ENCODE results near the gene PLP2. TPM values are rescaled to one million over a fixed set of nuclear protein-coding genes. Genes with fewer than 3 reads are reported as not detected.
A peak's percentile ranks its signal among the peaks of the same experiment; 100 is the strongest.
"Not testable (repeated sequence)": the region's sequence is repeated elsewhere in the genome, so short reads cannot be mapped to it uniquely, and the experiment has no call there.

Gene PLP2
- total RNA-seq, 1 donor from 2014 or later = 19.3 TPM

DNA sequence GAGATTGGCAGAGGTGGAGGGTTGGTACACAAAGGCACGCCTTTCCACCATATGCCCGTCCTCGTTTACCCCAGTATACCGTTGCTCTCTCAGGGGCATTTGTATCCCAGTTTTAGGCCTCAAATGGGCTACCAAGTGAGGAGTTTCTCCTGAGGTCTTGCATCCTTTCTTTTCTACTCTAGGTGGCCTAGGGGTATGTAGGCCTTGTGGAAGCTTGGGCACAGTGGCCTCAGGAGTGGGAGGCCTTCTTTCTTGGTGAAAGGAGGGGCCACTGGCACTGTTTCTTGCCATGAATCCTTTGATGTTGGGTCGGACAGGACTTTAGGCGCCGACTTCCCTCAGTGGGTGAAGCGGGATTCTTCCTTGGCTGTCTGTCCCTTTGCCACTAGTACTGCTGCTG lies 24.4 kb upstream of the PLP2 start:
- no peaks in the 10 kb centered on the region for H3K4me1 ChIP-seq (ENCODE audit: control insufficient read depth in 3 of 3, insufficient read depth in 3 of 3, low read length in 3 of 3)
- no peak overlapping the region for H3K4me3 ChIP-seq (ENCODE audit: low read length in 3 of 3)
- H3K9me3 ChIP-seq (ENCODE audit: control insufficient read depth in 3 of 3, low read length in 3 of 3) = no peaks in the 10 kb centered on the region
- H3K9ac ChIP-seq (ENCODE audit: low read depth in 1 of 3, low read length in 3 of 3) = no peak overlapping the region
- no peaks in the 10 kb centered on the region for H3K36me3 ChIP-seq (ENCODE audit: control insufficient read depth in 3 of 3, insufficient read depth in 3 of 3, low read length in 3 of 3)
- H3K27me3 ChIP-seq (ENCODE audit: control insufficient read depth in 3 of 3, insufficient read depth in 3 of 3, low read length in 3 of 3) = no peaks in the 10 kb centered on the region
- H3K27ac ChIP-seq (ENCODE audit: low read depth, low read length) = no peak overlapping the region

DNA sequence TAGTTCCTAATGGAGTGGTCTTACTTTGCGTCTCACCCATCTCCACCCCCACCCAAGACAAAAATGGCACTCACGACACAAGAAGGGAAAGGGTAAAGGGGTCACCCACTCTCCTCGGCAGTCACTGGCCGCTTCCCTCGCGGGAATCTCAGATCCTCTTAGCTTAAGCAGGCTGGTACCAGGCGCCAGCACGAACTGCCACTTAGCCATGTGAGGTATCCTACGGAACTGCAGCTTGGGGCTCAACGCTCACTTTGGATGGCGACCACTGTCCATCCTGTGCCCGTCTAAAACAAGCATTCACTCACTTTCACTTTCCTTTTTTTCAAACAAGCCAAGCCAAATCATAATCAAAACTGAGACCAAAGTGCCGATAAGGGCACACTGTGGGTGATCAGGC lies 23.8 kb upstream of the PLP2 start:
- H3K9me3 ChIP-seq (ENCODE audit: control insufficient read depth in 3 of 3, low read length in 3 of 3) = no peaks in the 10 kb centered on the region

DNA sequence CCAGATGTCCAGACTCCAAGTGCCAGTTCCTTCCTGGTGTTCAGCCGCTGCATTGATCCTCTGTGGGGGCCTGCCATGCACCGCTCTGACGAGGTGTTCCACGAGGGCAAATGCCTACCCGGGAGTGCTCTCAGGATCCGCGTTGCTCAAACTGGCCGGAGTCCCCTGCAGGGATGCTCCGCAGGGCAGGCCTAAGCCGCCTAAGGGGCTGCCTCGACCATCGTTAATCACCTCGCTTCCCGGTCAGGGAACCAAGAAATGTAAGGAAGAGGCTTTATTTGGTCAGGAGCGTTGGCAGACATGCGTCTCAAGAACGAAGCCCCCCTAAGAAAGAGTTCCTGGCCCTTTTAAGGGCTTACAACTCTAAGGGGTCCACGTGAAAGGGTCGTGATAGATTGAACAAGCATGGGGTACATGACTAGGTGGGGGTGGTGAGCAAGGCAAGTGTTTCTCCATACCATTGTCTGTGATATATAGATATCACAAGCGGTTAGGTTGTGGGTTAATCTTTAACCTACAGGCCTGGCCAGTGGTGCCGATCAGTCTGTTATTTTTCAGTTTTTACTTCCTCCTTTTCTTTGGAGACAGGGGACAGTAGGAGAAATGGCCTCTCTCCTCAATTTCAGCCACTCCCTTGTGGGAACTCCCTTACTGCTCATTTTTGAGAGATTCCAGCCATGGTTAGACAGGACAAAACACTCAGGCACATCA lies 23.2 kb upstream of the PLP2 start:
- not testable (repeated sequence) for H3K9me3 ChIP-seq (ENCODE audit: control insufficient read depth in 3 of 3, low read length in 3 of 3); H3K9ac ChIP-seq (ENCODE audit: low read depth in 1 of 3, low read length in 3 of 3); H3K27me3 ChIP-seq (ENCODE audit: control insufficient read depth in 3 of 3, insufficient read depth in 3 of 3, low read length in 3 of 3)

More for the DNA sequence above, 23.8 kb upstream of the PLP2 start:
- Histone ChIP-seq H3K27me3 (ENCODE audit: control insufficient read depth in 3 of 3, insufficient read depth in 3 of 3, low read length in 3 of 3) (no peaks in the 10 kb centered on the region), H3K4me3 (ENCODE audit: low read length in 3 of 3) (no peak overlapping the region), H3K4me1 (ENCODE audit: control insufficient read depth in 3 of 3, insufficient read depth in 3 of 3, low read length in 3 of 3) (no peaks in the 10 kb centered on the region), H3K9ac (ENCODE audit: low read depth in 1 of 3, low read length in 3 of 3) (no peak overlapping the region), H3K36me3 (ENCODE audit: control insufficient read depth in 3 of 3, insufficient read depth in 3 of 3, low read length in 3 of 3) (no peaks in the 10 kb centered on the region), H3K27ac (ENCODE audit: low read depth, low read length) (no peak overlapping the region)

DNA sequence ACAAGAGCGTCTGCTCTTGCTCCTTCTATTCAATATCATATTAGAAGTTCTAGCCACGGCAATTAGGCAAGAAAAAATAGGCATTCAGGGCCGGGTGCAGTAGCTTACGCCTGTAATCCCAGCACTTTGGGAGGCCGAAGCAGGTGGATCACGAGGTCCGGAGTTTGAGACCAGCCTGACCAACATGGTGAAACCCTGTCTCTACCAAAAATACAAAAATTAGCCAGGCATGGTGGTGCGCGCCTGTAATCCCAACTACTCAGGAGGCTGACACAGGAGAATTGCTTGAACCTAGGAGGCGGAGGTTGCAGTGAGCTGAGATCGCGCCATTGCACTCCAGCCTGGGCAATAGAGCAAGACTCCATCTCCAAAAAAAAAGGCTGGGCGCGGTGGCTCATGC lies 22.4 kb upstream of the PLP2 start:
- not testable (repeated sequence) for H3K4me3 ChIP-seq (ENCODE audit: low read length in 3 of 3); H3K4me1 ChIP-seq (ENCODE audit: control insufficient read depth in 3 of 3, insufficient read depth in 3 of 3, low read length in 3 of 3); H3K9ac ChIP-seq (ENCODE audit: low read depth in 1 of 3, low read length in 3 of 3); H3K27ac ChIP-seq (ENCODE audit: low read depth, low read length); H3K27me3 ChIP-seq (ENCODE audit: control insufficient read depth in 3 of 3, insufficient read depth in 3 of 3, low read length in 3 of 3); H3K36me3 ChIP-seq (ENCODE audit: control insufficient read depth in 3 of 3, insufficient read depth in 3 of 3, low read length in 3 of 3); H3K9me3 ChIP-seq (ENCODE audit: control insufficient read depth in 3 of 3, low read length in 3 of 3)

More for the DNA sequence above, 23.2 kb upstream of the PLP2 start:
- not testable (repeated sequence) for H3K36me3 ChIP-seq (ENCODE audit: control insufficient read depth in 3 of 3, insufficient read depth in 3 of 3, low read length in 3 of 3); H3K4me3 ChIP-seq (ENCODE audit: low read length in 3 of 3); H3K4me1 ChIP-seq (ENCODE audit: control insufficient read depth in 3 of 3, insufficient read depth in 3 of 3, low read length in 3 of 3); H3K27ac ChIP-seq (ENCODE audit: low read depth, low read length)

DNA sequence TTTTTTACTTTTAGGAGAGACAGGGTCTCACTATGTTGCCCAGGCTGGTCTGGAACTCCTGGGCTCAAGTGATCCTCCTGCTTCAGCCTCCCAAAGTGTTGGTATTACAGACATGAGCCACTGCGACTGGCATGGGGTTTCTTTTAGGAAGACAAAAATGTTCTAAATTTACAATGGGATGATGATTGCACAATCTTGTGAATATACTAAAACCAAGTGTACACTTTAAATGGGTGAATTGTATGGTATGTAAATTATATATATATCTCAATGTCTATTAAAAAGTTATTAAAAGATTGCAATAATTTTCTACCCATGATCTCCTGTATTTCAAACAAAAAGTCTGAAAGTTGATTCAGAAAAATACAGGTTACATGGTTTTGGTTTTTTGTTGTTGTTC lies 18.2 kb upstream of the PLP2 start:
- Histone ChIP-seq H3K36me3 (ENCODE audit: control insufficient read depth in 3 of 3, insufficient read depth in 3 of 3, low read length in 3 of 3) (no peaks in the 10 kb centered on the region), H3K4me3 (ENCODE audit: low read length in 3 of 3) (no peak overlapping the region), H3K9ac (ENCODE audit: low read depth in 1 of 3, low read length in 3 of 3) (no peak overlapping the region), H3K27me3 (ENCODE audit: control insufficient read depth in 3 of 3, insufficient read depth in 3 of 3, low read length in 3 of 3) (no peaks in the 10 kb centered on the region), H3K9me3 (ENCODE audit: control insufficient read depth in 3 of 3, low read length in 3 of 3) (no peaks in the 10 kb centered on the region), H3K4me1 (ENCODE audit: control insufficient read depth in 3 of 3, insufficient read depth in 3 of 3, low read length in 3 of 3) (peaks cover 0 to 9% (median 6%) of the 10 kb centered on the region in 3 donors), H3K27ac (ENCODE audit: low read depth, low read length) (no peak overlapping the region)

DNA sequence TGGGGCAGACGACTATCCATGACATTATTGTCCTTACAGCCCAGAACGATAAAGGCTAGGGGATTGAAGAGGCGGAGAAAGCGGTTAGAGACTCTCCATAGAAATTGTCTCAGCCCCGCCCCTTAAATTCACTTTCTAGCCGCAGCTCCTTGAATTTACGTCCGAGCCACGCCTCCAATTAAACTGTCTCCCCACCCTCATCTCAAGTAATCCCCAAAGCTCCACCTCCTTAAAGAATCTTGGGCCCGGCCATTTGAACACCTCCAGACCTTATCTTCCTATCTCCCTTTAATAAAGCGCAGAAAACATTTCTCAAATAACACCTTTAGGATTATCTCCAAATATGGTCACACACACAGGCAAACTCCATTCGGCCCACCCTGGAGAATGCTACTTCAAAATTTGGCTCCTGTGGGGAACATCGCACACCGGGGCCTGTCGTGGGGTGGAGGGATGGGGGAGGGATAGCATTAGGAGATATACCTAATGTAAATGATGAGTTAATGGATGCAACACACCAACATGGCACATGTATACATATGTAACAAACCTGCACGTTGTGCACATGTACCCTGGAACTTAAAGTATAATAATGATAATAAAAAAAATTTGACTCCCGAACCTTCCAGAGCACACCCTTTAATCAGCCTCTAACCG lies 16.3 kb upstream of the PLP2 start:
- Histone ChIP-seq H3K4me1 (ENCODE audit: control insufficient read depth in 3 of 3, insufficient read depth in 3 of 3, low read length in 3 of 3) (peaks cover 0 to 9% (median 6%) of the 10 kb centered on the region in 3 donors), H3K9ac (ENCODE audit: low read depth in 1 of 3, low read length in 3 of 3) (peak overlapping the region; percentile 71 to 87 (median 84)), H3K9me3 (ENCODE audit: control insufficient read depth in 3 of 3, low read length in 3 of 3) (no peaks in the 10 kb centered on the region), H3K27me3 (ENCODE audit: control insufficient read depth in 3 of 3, insufficient read depth in 3 of 3, low read length in 3 of 3) (no peaks in the 10 kb centered on the region), H3K36me3 (ENCODE audit: control insufficient read depth in 3 of 3, insufficient read depth in 3 of 3, low read length in 3 of 3) (no peaks in the 10 kb centered on the region), H3K4me3 (ENCODE audit: low read length in 3 of 3) (peak overlapping the region; percentile 72 to 81 (median 79)), H3K27ac (ENCODE audit: low read depth, low read length) (peak overlapping the region; percentile 94)

DNA sequence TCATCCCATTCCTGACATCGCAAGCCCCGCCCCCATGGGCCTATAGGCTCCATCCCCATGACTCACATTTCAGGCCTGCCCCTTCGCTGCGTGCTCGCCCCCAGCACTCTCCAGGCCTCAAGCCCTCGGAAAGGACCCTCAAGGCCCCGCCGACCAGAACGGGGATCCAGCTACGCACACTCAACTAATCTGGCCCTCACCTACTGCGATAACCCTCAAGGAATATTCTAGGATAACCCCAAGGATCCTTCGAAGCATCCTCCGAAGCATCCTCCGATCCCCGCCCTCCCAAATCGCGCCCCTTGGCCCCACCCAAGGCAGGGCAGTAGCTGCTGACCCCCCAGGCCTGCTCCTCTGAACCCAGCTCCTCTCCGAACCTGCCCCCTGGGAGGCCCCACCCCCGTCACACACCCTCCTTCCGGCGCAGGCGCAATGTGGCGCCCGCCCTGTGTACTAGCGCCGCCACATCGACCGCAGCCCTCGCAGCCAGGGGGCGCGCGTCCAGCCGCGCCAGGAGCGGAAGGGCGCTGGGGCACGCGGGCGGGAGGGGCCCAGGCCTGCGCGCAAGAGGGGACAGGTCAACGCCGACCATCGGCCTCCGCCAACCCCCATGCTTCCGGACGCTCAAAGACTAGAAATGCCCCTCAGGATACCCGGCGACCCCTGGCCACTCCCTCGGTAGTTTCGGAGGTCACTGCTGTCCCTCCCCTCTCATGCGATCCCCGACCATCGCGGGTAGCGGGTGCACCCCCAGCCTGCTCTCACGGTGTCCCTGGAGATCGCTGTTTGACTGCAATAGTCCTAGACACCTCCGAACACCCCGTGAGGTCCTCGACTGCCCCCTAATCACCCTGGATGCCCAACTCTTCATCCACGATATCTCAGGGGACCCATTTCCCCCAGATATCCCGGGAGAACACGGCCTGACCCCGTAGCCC lies 15.5 kb upstream of the PLP2 start:
- Histone ChIP-seq H3K27me3 (ENCODE audit: control insufficient read depth in 3 of 3, insufficient read depth in 3 of 3, low read length in 3 of 3) (no peaks in the 10 kb centered on the region), H3K4me3 (ENCODE audit: low read length in 3 of 3) (peak overlapping the region; percentile 72 to 81 (median 79)), H3K4me1 (ENCODE audit: control insufficient read depth in 3 of 3, insufficient read depth in 3 of 3, low read length in 3 of 3) (peaks cover 0 to 9% (median 6%) of the 10 kb centered on the region in 3 donors), H3K9ac (ENCODE audit: low read depth in 1 of 3, low read length in 3 of 3) (peak overlapping the region; percentile 71 to 87 (median 84)), H3K27ac (ENCODE audit: low read depth, low read length) (peak overlapping the region; percentile 94), H3K9me3 (ENCODE audit: control insufficient read depth in 3 of 3, low read length in 3 of 3) (no peaks in the 10 kb centered on the region), H3K36me3 (ENCODE audit: control insufficient read depth in 3 of 3, insufficient read depth in 3 of 3, low read length in 3 of 3) (no peaks in the 10 kb centered on the region)

DNA sequence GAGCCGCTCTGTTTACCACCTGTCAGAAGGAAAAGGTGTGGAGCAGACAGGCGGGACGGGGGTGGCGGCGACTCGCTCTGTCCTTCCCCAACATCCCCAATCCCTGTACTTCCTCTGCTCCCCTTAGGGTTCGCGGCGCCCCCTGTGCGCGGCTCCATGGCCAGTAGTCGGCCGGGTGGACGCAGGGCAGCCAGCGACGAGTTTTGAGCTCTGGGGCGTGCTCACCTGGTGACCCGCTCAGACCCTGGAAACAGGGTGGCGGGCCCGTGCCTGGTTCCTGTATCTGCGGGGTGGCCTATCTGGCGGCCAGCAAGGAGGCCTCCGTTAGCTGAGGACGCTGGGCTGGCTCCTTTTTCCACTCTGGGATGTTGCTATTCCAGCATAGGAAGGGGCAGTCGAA lies 14.5 kb upstream of the PLP2 start:
- H3K9ac ChIP-seq (ENCODE audit: low read depth in 1 of 3, low read length in 3 of 3) = no peak overlapping the region
- peaks cover 0 to 9% (median 6%) of the 10 kb centered on the region in 3 donors for H3K4me1 ChIP-seq (ENCODE audit: control insufficient read depth in 3 of 3, insufficient read depth in 3 of 3, low read length in 3 of 3)
- H3K27ac ChIP-seq (ENCODE audit: low read depth, low read length) = no peak overlapping the region
- no peaks in the 10 kb centered on the region for H3K36me3 ChIP-seq (ENCODE audit: control insufficient read depth in 3 of 3, insufficient read depth in 3 of 3, low read length in 3 of 3)
- no peaks in the 10 kb centered on the region for H3K9me3 ChIP-seq (ENCODE audit: control insufficient read depth in 3 of 3, low read length in 3 of 3)
- H3K4me3 ChIP-seq (ENCODE audit: low read length in 3 of 3) = no peak overlapping the region
- H3K27me3 ChIP-seq (ENCODE audit: control insufficient read depth in 3 of 3, insufficient read depth in 3 of 3, low read length in 3 of 3) = no peaks in the 10 kb centered on the region

DNA sequence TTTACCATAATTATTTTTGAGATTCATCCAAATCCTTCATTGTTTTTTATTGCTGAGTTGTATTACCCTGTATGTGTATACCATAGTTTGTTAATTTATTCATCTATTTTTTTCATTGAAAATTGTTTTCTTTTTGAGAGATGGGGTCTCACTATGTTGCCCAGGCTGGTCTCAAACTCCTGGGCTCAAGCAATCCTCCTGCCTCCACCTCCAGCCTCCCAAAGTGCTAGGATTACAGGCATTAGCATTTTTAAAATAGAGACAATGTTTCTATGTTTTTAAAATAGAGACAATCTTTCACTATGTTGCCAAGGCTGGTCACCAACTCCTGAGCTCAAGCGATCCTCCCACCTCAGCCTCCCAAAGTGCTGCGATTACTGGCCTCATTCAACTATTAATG lies 10.8 kb upstream of the PLP2 start:
- H3K4me1 ChIP-seq (ENCODE audit: control insufficient read depth in 3 of 3, insufficient read depth in 3 of 3, low read length in 3 of 3) = peaks cover 9 to 13% (median 10%) of the 10 kb centered on the region in 3 donors
- H3K9me3 ChIP-seq (ENCODE audit: control insufficient read depth in 3 of 3, low read length in 3 of 3) = no peaks in the 10 kb centered on the region
- no peak overlapping the region for H3K9ac ChIP-seq (ENCODE audit: low read depth in 1 of 3, low read length in 3 of 3)
- no peaks in the 10 kb centered on the region for H3K36me3 ChIP-seq (ENCODE audit: control insufficient read depth in 3 of 3, insufficient read depth in 3 of 3, low read length in 3 of 3)
- no peak overlapping the region for H3K4me3 ChIP-seq (ENCODE audit: low read length in 3 of 3)
- H3K27ac ChIP-seq (ENCODE audit: low read depth, low read length) = no peak overlapping the region
- no peaks in the 10 kb centered on the region for H3K27me3 ChIP-seq (ENCODE audit: control insufficient read depth in 3 of 3, insufficient read depth in 3 of 3, low read length in 3 of 3)

Data from skeletal muscle tissue (tissue), 4 donors.